NCI-H2081 treated with DMSO at 0.1 percent for 48 hours (cell line): Measurements from ENCODE around the gene PRKAG1.

Experiments used
- DNase-seq: peaks from one replicate; lab custom pipeline; 2025; lab: John Stamatoyannopoulos, UW

The PRKAG1 gene

GRCh38 chr12:48981757-48982157 is 36.8 kb downstream of the PRKAG1 start:
- DNase-seq: no peak

GRCh38 chr12:48980953-48981756 is 37.4 kb downstream of the PRKAG1 start:
- no peak for DNase-seq

- no peak for DNase-seq
Observed at GRCh38 chr12:48980389-48980952, 38.1 kb downstream of the PRKAG1 start.

GRCh38 chr12:48979602-48980388 is 38.8 kb downstream of the PRKAG1 start:
- no peak for DNase-seq

- no peak for DNase-seq
Observed at GRCh38 chr12:48978741-48979601, 39.6 kb downstream of the PRKAG1 start.

- no peak for DNase-seq
Observed at GRCh38 chr12:48978291-48978740, 40.3 kb downstream of the PRKAG1 start, which contains the start of gene WNT1. WNT1 (plus strand) TSS chr12:48978322; CDS start chr12:48978651, 329 bp downstream.

GRCh38 chr12:48977290-48978281 is 41.0 kb downstream of the PRKAG1 start:
- DNase-seq: no peak

GRCh38 chr12:48973941-48974673 is 44.5 kb downstream of the PRKAG1 start:
- no peak for DNase-seq

GRCh38 chr12:48973531-48973930 is 45.0 kb downstream of the PRKAG1 start:
- DNase-seq: no peak

- no peak for DNase-seq
Observed at GRCh38 chr12:48972952-48973483, 45.6 kb downstream of the PRKAG1 start.

GRCh38 chr12:48972213-48972951 is 46.2 kb downstream of the PRKAG1 start:
- no peak for DNase-seq

- no peak for DNase-seq
Observed at GRCh38 chr12:48970702-48971334, 47.8 kb downstream of the PRKAG1 start.

- DNase-seq: no peak
Observed at GRCh38 chr12:48969833-48970701, 48.5 kb downstream of the PRKAG1 start.

GRCh38 chr12:48969160-48969771 is 49.3 kb downstream of the PRKAG1 start:
- DNase-seq: no peak

GRCh38 chr12:48968467-48968866 is 50.1 kb downstream of the PRKAG1 start:
- no peak for DNase-seq

GRCh38 chr12:48967991-48968390 is 50.6 kb downstream of the PRKAG1 start:
- no peak for DNase-seq
